ENCODE results near the gene ABCA3. TPM values are rescaled to one million over a fixed set of nuclear protein-coding genes. Genes with fewer than 3 reads are reported as not detected.

ABCA3 gene
- total RNA-seq, 2 experiments from 2014 or later, result 2.9 to 3.6 TPM

GRCh38 chr16:2278956-2279800 lies 61.4 kb downstream of the ABCA3 start:
- H3K4me1 Mint-ChIP-seq (ENCODE audit: low read depth), result no peaks in the 10 kb centered on the region
- no peak for ATAC-seq
- no peaks in the 10 kb centered on the region for H3K36me3 Mint-ChIP-seq (ENCODE audit: low read depth)
- ChIA-PET CTCF (interaction anchor here (1.2 kb wide), 1 partner anchor 84 kb away, joined by 4 read pairs; no protein-coding TSS in a partner anchor), POLR2A (interaction anchor here (1.2 kb wide), 1 partner anchor 27 kb away, joined by 6 read pairs; the partner anchor contains the start of gene ECI1)
- no peak overlapping the region for H3K4me3 Mint-ChIP-seq
- DNase-seq, result no peak
- no peaks in the 10 kb centered on the region for H3K9me3 Mint-ChIP-seq
- intact Hi-C loops (cut with micrococcal nuclease), result no loop called here
- no peak for TF ChIP-seq CTCF (IDR thresholded peaks at IDR 0.05)
- no peaks in the 10 kb centered on the region for H3K27me3 Mint-ChIP-seq
- H3K27ac Mint-ChIP-seq, result no peak overlapping the region

- no peak for ATAC-seq
- no peaks in the 10 kb centered on the region for H3K36me3 Mint-ChIP-seq (ENCODE audit: low read depth)
Observed at GRCh38 chr16:2278272-2278608, 62.3 kb downstream of the ABCA3 start.

GRCh38 chr16:2277466-2278271 lies 62.9 kb downstream of the ABCA3 start:
- H3K4me1 Mint-ChIP-seq (ENCODE audit: low read depth), result no peaks in the 10 kb centered on the region
- ChIA-PET POLR2A (interaction anchor here (0.6 to 1.3 kb wide), 2 partner anchors 26 to 31 kb away, joined by 3 to 4 read pairs; no protein-coding TSS in a partner anchor), CTCF (no interaction called here)
- no peak overlapping the region for H3K27ac Mint-ChIP-seq
- intact Hi-C loops (cut with micrococcal nuclease), result no loop called here
- ATAC-seq (no peak), DNase-seq (no peak)
- no peaks in the 10 kb centered on the region for H3K9me3 Mint-ChIP-seq
- no peaks in the 10 kb centered on the region for H3K36me3 Mint-ChIP-seq (ENCODE audit: low read depth)
- H3K27me3 Mint-ChIP-seq, result no peaks in the 10 kb centered on the region
- no peak overlapping the region for H3K4me3 Mint-ChIP-seq
- TF ChIP-seq CTCF (IDR thresholded peaks at IDR 0.05), result no peak

More at GRCh38 chr16:2278272-2278608, 62.3 kb downstream of the ABCA3 start:
- no peak for TF ChIP-seq CTCF (IDR thresholded peaks at IDR 0.05)
- no peaks in the 10 kb centered on the region for H3K27me3 Mint-ChIP-seq
- ChIA-PET POLR2A (no interaction called here), CTCF (interaction anchor here (1.2 kb wide), 1 partner anchor 83 kb away, joined by 4 read pairs; no protein-coding TSS in a partner anchor)
- intact Hi-C loops (cut with micrococcal nuclease), result no loop called here
- no peaks in the 10 kb centered on the region for H3K4me1 Mint-ChIP-seq (ENCODE audit: low read depth)
- no peak overlapping the region for H3K4me3 Mint-ChIP-seq
- DNase-seq, result no peak
- H3K27ac Mint-ChIP-seq, result no peak overlapping the region
- H3K9me3 Mint-ChIP-seq, result no peaks in the 10 kb centered on the region

GRCh38 chr16:2276368-2277195 lies 63.9 kb downstream of the ABCA3 start:
- ChIA-PET CTCF (no interaction called here), POLR2A (interaction anchor here (0.6 to 1.3 kb wide), 4 partner anchors 19 to 220 kb away, joined by 3 to 5 read pairs (median 4); no protein-coding TSS in a partner anchor)
- Mint-ChIP-seq H3K27ac (no peak overlapping the region), H3K4me3 (no peak overlapping the region), H3K9me3 (no peaks in the 10 kb centered on the region), H3K36me3 (ENCODE audit: low read depth) (no peaks in the 10 kb centered on the region), H3K4me1 (ENCODE audit: low read depth) (no peaks in the 10 kb centered on the region), H3K27me3 (no peaks in the 10 kb centered on the region)
- TF ChIP-seq CTCF (IDR thresholded peaks at IDR 0.05), result no peak
- intact Hi-C loops (cut with micrococcal nuclease), result no loop called here
- no peak for DNase-seq
- ATAC-seq, result no peak
